SK-N-MC (cell line): ENCODE results near the gene PLPP6.

Experiments used
- EZH2 ChIP-seq: fragments of 200-600 bp; sonication (generic); IDR thresholded peaks from one replicate; pipeline ENCODE4 v1.6.1; 2017; ENCODE audit warnings: antibody characterized with exemption
- FOXP2 ChIP-seq: optimal IDR thresholded peaks from 2 replicates; pipeline ENCODE3; 2011; ENCODE audit warnings: mild to moderate bottlenecking, moderate library complexity; ENCODE audit not compliant: insufficient read depth; ENCODE audit errors: extremely low read length, control extremely low read depth
- POLR2AphosphoS5 ChIP-seq: IDR thresholded peaks from 2 replicates; pipeline ENCODE4 v1.6.1; 2012; ENCODE audit warnings: mild to moderate bottlenecking, low read depth, low read length, borderline replicate concordance

DNA sequence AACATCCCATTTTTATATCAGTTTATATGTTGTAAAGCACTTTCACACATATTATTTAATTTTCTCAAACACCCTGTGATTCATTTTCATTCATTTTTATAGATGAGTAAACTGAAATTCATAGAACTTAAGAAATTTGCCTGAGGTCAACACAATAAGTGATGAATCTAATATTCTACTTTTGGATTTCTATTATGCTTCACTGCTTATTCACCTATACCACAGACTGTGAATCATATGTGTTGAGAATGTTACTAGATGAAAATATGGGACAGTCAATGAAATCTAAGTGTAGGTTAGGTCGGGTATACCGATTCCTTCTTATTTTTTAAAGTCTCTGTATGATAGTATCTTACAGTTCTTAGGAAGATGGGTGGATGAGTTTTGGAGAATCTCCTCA is 42.0 kb downstream of the PLPP6 start:
- TF ChIP-seq EZH2 (no peak), POLR2AphosphoS5 (no peak), FOXP2 (no peak)
